K562 (cell line): ENCODE data around the gene HEATR1. TPM values are rescaled to one million over a fixed set of nuclear protein-coding genes. Genes with fewer than 3 reads are reported as not detected.
A peak's percentile ranks its signal among the peaks of the same experiment; 100 is the strongest.

Experiments
- ATAC-seq: fragments of 200-7000 bp; cut with Tn5 transposase; 3 replicates; pipeline ENCODE4 v1.9.1; 2020; ENCODE audit warnings: moderate library complexity
- BruUV-seq: library from RNA; stranded (reverse); fragments of 400-500 nt; replicated peaks from 2 replicates; lab custom pipeline; 2021; lab: Mats Ljungman, UMichigan
- CTCF ChIA-PET: fragments of 300-600 bp; formaldehyde crosslinking; extraction: SDS; loops from one replicate; lab custom pipeline; 2021; ENCODE audit warnings: low intra/inter-chr PET ratio; lab: Yijun Ruan, JAX
- POLR2A ChIA-PET: fragments of 300-600, 350-650 bp; sonication (Branson Sonifier 250); formaldehyde crosslinking; extraction: SDS; loops from one replicate; lab custom pipeline; 2021; ENCODE audit warnings: antibody characterized with exemption, inconsistent platforms; lab: Yijun Ruan, JAX
- DNase-seq, 4 experiments: peaks; one replicate each; pipeline versions ENCODE4 v3.0.0 to v3.0.0-alpha.2; 2011 to 2018; ENCODE audit warnings: low spot score in 3 of 4, mixed read lengths in 3 of 4; ENCODE audit errors: extremely low read depth in 1 of 4
- FAIRE-seq: peaks from 2 replicates; lab custom pipeline; 2011; peaks lifted over from hg19 to GRCh38; lab: Jason Lieb, UNC
- H2AFZ ChIP-seq: 2 replicates; pipeline ENCODE4 v1.6.0; 2011; ENCODE audit warnings: low read depth, low read length, control low read depth, inconsistent platforms
- H3K27ac ChIP-seq: fragments of 200-600 bp; 3 replicates; pipeline ENCODE4 v1.8.0; 2011; ENCODE audit warnings: low read depth, mild to moderate bottlenecking, control low read depth, inconsistent platforms, low read length, moderate library complexity, mixed read lengths; ENCODE audit errors: extremely low read depth
- H3K27me3 ChIP-seq, 2 experiments: fragments of 300-600 bp in 1 of 2; 2 replicates in 1 of 2; 3 replicates in 1 of 2; pipeline versions ENCODE4 v1.6.0 to v1.8.0; 2011; ENCODE audit warnings: inconsistent platforms in 2 of 2, low read length in 2 of 2, mild to moderate bottlenecking in 1 of 2, mixed read lengths in 1 of 2, moderate library complexity in 1 of 2; ENCODE audit not compliant: control insufficient read depth in 2 of 2, insufficient read depth in 2 of 2
- H3K36me3 ChIP-seq: fragments of 300-600 bp; 3 replicates; pipeline ENCODE4 v1.8.0; 2011; ENCODE audit warnings: mild to moderate bottlenecking, low read length, inconsistent platforms; ENCODE audit not compliant: control insufficient read depth, insufficient read depth
- H3K4me1 ChIP-seq, 2 experiments: fragments of 200-600 bp in 1 of 2; replicated peaks in 1 of 2; 2 replicates in 1 of 2; 3 replicates in 1 of 2; pipeline versions ENCODE4 v1.5.1 to v1.8.0; 2011; ENCODE audit warnings: inconsistent platforms in 2 of 2, low read length in 2 of 2, mild to moderate bottlenecking in 1 of 2, mixed read lengths in 1 of 2, moderate library complexity in 1 of 2; ENCODE audit not compliant: control insufficient read depth in 2 of 2, insufficient read depth in 2 of 2
- H3K4me2 ChIP-seq: 2 replicates; pipeline ENCODE4 v1.6.1; 2011; ENCODE audit warnings: low read length, control low read depth, inconsistent platforms, mixed read lengths; ENCODE audit not compliant: insufficient read depth
- H3K4me3 ChIP-seq: fragments of 200-600 bp; sonication (generic), shearing (Covaris generic); 2 replicates; pipeline ENCODE4 v1.5.1; 2016; ENCODE audit warnings: control low read depth, inconsistent platforms
- H3K79me2 ChIP-seq: fragments of 200-600 bp; 3 replicates; pipeline ENCODE4 v1.8.0; 2011; ENCODE audit warnings: low read length, inconsistent platforms; ENCODE audit not compliant: control insufficient read depth, insufficient read depth
- H3K9ac ChIP-seq, 2 experiments: 2 replicates each; pipeline versions ENCODE4 v1.6.0 to v1.6.1; 2011; ENCODE audit warnings: low read depth in 2 of 2, low read length in 2 of 2, control low read depth in 1 of 2, inconsistent platforms in 1 of 2, mild to moderate bottlenecking in 1 of 2, mixed read lengths in 1 of 2; ENCODE audit not compliant: insufficient read depth in 1 of 2
- H3K9me1 ChIP-seq: one replicate; pipeline ENCODE4 v1.6.0; 2011; ENCODE audit warnings: inconsistent platforms, mild to moderate bottlenecking, low read length, moderate library complexity; ENCODE audit not compliant: control insufficient read depth, insufficient read depth
- H3K9me3 ChIP-seq: replicated peaks from 2 replicates; pipeline ENCODE4 v1.5.1; 2011; ENCODE audit warnings: low read depth, low read length, inconsistent platforms; ENCODE audit not compliant: control insufficient read depth, insufficient read depth
- H4K20me1 ChIP-seq: replicated peaks from 2 replicates; pipeline ENCODE4 v1.6.1; 2011; ENCODE audit warnings: low read length, inconsistent platforms, mixed read lengths; ENCODE audit not compliant: control insufficient read depth, insufficient read depth
- BCOR ChIP-seq: fragments of 450-650 bp; IDR thresholded peaks from 2 replicates; pipeline ENCODE4 v1.6.1; 2016
- ELF2 ChIP-seq: fragments of 250-450 bp; sonication (Bioruptor Pico); IDR thresholded peaks from 2 replicates; pipeline ENCODE4 v1.5.0; 2021; ENCODE audit warnings: mild to moderate bottlenecking
- MAFK ChIP-seq: IDR thresholded peaks from 2 replicates; pipeline ENCODE4 v1.6.1; 2011; ENCODE audit warnings: low read length, improper control_type of control experiment
- NCOA4 ChIP-seq: fragments of 450-650 bp; IDR thresholded peaks from 2 replicates; pipeline ENCODE4 v1.6.1; 2018; ENCODE audit warnings: mild to moderate bottlenecking; ENCODE audit not compliant: partially characterized antibody
- NR2F6 ChIP-seq: fragments of 450-650 bp; formaldehyde crosslinking; IDR thresholded peaks from 2 replicates; pipeline ENCODE4 v1.4.0; 2020; ENCODE audit warnings: mild to moderate bottlenecking
- SIX5 ChIP-seq, 2 experiments: IDR thresholded peaks; 2 replicates each; pipeline ENCODE4 v1.6.1; 2011; ENCODE audit warnings: low read length in 2 of 2, borderline replicate concordance in 1 of 2, low read depth in 1 of 2, mild to moderate bottlenecking in 1 of 2, moderate library complexity in 1 of 2; ENCODE audit not compliant: insufficient read depth in 1 of 2
- SMARCA4 ChIP-seq: fragments of 450-650 bp; IDR thresholded peaks from 2 replicates; pipeline ENCODE4 v1.6.1; 2016
- YY1 ChIP-seq, 3 experiments: IDR thresholded peaks; 2 replicates each; pipeline ENCODE4 v1.6.1; 2011; ENCODE audit warnings: low read length in 2 of 3, mild to moderate bottlenecking in 2 of 3, moderate library complexity in 2 of 3, borderline replicate concordance in 1 of 3, control low read depth in 1 of 3, low read depth in 1 of 3; ENCODE audit not compliant: insufficient read depth in 3 of 3, insufficient replicate concordance in 2 of 3, control insufficient read depth in 1 of 3, insufficient read length in 1 of 3; ENCODE audit errors: extremely low read depth in 1 of 3
- WGBS: fragments of 100-300 bp; shearing (Covaris generic); methylation state at CpG from one replicate; pipeline ENCODE4 v1.1.6; 2016; ENCODE audit warnings: low coverage, mixed read lengths; ENCODE audit not compliant: insufficient coverage; ENCODE audit errors: missing lambda C conversion rate; 5-methylcytosine and 5-hydroxymethylcytosine counted together
- in situ Hi-C: fragments of 300-500 bp; cut with MboI; formaldehyde crosslinking; loops from 4 replicates; pipeline ENCODE4 v1.15.0; 2018; ENCODE audit warnings: inconsistent platforms, mixed read lengths
- intact Hi-C: fragments of 100-400 bp; cut with micrococcal nuclease; formaldehyde crosslinking; loops from 2 replicates; pipeline ENCODE4 v1.14.2; 2022
- polyA plus RNA-seq, 8 experiments: library from polyadenylated mRNA; depleted of rRNA in 4 of 8; stranded (reverse) in 5 of 8; unstranded in 3 of 8; fragments of >200 nt; fragmentation: Nextera tagmentation in 2 of 8; fragmentation: Illumina TruSeq in 1 of 8; extraction: Ambion mirVana in 2 of 8; extraction: Trizol in 1 of 8; gene quantifications; 2 replicates each; pipeline versions ENCODE4 v1.2.1 to v1.2.3, GENCODE V29; 2011 to 2014; ENCODE audit warnings: inconsistent platforms in 1 of 8, missing spikeins in 1 of 8
- total RNA-seq, 7 experiments: library from RNA; depleted of rRNA in 6 of 7; stranded (reverse); fragments of >200 nt in 6 of 7; fragmentation: Illumina TruSeq in 2 of 7; extraction: Trizol in 2 of 7; gene quantifications; 2 replicates each; pipeline versions ENCODE4 v1.2.1 to v1.2.3, GENCODE V29; 2011 to 2021; ENCODE audit warnings: low replicate concordance in 1 of 7
- TF ChIP-seq, protein P1 (sequence below), 2 experiments: IDR thresholded peaks; 2 replicates each; pipeline ENCODE4 v1.6.1; 2012; ENCODE audit warnings: improper control_type of control experiment in 2 of 2, low read depth in 2 of 2, low read length in 2 of 2, borderline replicate concordance in 1 of 2
- TF ChIP-seq, protein P2 (sequence below): fragments of 250-450 bp; sonication (Bioruptor Pico); IDR thresholded peaks from 2 replicates; pipeline ENCODE4 v1.5.1; 2021; ENCODE audit warnings: mild to moderate bottlenecking
- TF ChIP-seq, protein P3 (sequence below): fragments of 200-800 bp; sonication (Bioruptor generic); IDR thresholded peaks from 2 replicates; pipeline ENCODE4 v1.6.1; 2017; ENCODE audit warnings: missing genetic modification characterization, missing compliant biosample characterization
- TF ChIP-seq, protein P4 (sequence below), 2 experiments: fragments of 450-650 bp; conservative IDR thresholded peaks; 2 replicates each; pipeline ENCODE4 v1.6.1; 2017; ENCODE audit warnings: mild to moderate bottlenecking in 2 of 2, moderate library complexity in 2 of 2
- TF ChIP-seq, protein P5 (sequence below): sonication (generic); formaldehyde crosslinking; IDR thresholded peaks from 2 replicates; pipeline ENCODE4 v1.8.1; 2023; ENCODE audit warnings: mild to moderate bottlenecking, missing genetic modification reagents

HEATR1 gene
- total and polyA plus RNA-seq, 9 of the 15 experiments (the other 6 are each of a cell fraction or from before 2014, with no cell fraction given) = 28.3 to 108 (median 50.9) TPM

DNA sequence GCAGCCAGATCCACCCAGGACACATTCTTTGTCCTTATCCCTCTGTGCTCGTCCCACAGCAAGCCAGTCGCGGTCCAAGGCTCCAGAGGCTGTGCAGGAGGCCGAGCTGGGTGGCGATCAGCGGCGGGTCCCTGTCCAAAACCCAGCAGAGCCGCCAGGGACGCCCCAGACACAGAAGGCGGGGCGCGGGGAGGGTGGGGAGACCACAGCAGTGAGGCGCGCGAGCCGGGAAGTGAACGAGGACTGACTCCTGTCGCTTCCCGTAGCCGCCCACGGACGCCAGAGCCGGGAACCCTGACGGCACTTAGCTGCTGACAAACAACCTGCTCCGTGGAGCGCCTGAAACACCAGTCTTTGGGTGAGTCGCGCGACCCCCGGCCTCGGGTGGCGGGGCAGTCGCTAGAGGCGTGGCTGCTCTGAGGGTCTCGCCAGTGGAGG is 80.6 kb downstream of the HEATR1 start, which contains the start of gene LGALS8:
Gene LGALS8, plus strand, starts transcription at position 279 of the 438 bp plus-strand sequence. CDS start 2,089 bp downstream, outside the sequence.
- H3K9me1 ChIP-seq = no peaks in the 10 kb centered on the region
- H3K79me2 ChIP-seq = peaks cover 22% of the 10 kb centered on the region
- BruUV-seq = no TSS peak
- H3K4me1 ChIP-seq = peaks cover 6 to 13% of the 10 kb centered on the region in 2 experiments; a peak in 4 of 5 replicates
- peak within 1 kb of the TSS; percentile 79 for H3K27ac ChIP-seq
- no peaks in the 10 kb centered on the region for H3K27me3 ChIP-seq
- peak within 1 kb of the TSS; percentile 91 for H3K4me3 ChIP-seq
- peak within 1 kb of the TSS; percentile 95 for H3K4me2 ChIP-seq
- in situ Hi-C loops (no loop called here), intact Hi-C loops (no loop called here)
- under 1% methylated on average over 30 of the region's 35 CpGs for WGBS
- FAIRE-seq (no peak), ATAC-seq (peak; percentile 91), DNase-seq (peak; percentile 90 to 97 (median 94))
- ChIA-PET CTCF (no interaction called here), POLR2A (interaction anchor here (0.6 to 1.1 kb wide), 7 partner anchors 12 to 423 kb away, joined by 3 to 4 read pairs (median 3); no protein-coding TSS in a partner anchor)
- peak within 1 kb of the TSS; percentile 97 for H2AFZ ChIP-seq
- H3K9ac ChIP-seq = peak within 1 kb of the TSS; percentile 85 to 96
- peaks cover 18% of the 10 kb centered on the region for H3K36me3 ChIP-seq
- H3K9me3 ChIP-seq = no peaks in the 10 kb centered on the region
- H4K20me1 ChIP-seq = no peaks in the 10 kb centered on the region
- TF ChIP-seq ELF2 = no peak
- no peak for TF ChIP-seq BCOR
- peak in 1 of 3 experiments; percentile 10 for TF ChIP-seq YY1 (IDR thresholded peaks at IDR 0.05; ENCODE audit: borderline replicate concordance in 1 of 3, control insufficient read depth in 1 of 3, extremely low read depth in 1 of 3, insufficient read depth in 3 of 3, insufficient read length in 1 of 3, insufficient replicate concordance in 2 of 3, low read depth in 1 of 3, low read length in 2 of 3)
- TF ChIP-seq SMARCA4 = no peak
- TF ChIP-seq NCOA4 = no peak
- TF ChIP-seq NR2F6 (CRISPR knock-in tag) = no peak
- TF ChIP-seq, protein P1, sequence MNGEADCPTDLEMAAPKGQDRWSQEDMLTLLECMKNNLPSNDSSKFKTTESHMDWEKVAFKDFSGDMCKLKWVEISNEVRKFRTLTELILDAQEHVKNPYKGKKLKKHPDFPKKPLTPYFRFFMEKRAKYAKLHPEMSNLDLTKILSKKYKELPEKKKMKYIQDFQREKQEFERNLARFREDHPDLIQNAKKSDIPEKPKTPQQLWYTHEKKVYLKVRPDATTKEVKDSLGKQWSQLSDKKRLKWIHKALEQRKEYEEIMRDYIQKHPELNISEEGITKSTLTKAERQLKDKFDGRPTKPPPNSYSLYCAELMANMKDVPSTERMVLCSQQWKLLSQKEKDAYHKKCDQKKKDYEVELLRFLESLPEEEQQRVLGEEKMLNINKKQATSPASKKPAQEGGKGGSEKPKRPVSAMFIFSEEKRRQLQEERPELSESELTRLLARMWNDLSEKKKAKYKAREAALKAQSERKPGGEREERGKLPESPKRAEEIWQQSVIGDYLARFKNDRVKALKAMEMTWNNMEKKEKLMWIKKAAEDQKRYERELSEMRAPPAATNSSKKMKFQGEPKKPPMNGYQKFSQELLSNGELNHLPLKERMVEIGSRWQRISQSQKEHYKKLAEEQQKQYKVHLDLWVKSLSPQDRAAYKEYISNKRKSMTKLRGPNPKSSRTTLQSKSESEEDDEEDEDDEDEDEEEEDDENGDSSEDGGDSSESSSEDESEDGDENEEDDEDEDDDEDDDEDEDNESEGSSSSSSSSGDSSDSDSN (IDR thresholded peaks at IDR 0.05; ENCODE audit: borderline replicate concordance in 1 of 2, low read depth in 2 of 2, low read length in 2 of 2) = peak in 1 of 2 experiments; percentile 80; a peak in 1 of 4 replicates
- TF ChIP-seq, protein P2, sequence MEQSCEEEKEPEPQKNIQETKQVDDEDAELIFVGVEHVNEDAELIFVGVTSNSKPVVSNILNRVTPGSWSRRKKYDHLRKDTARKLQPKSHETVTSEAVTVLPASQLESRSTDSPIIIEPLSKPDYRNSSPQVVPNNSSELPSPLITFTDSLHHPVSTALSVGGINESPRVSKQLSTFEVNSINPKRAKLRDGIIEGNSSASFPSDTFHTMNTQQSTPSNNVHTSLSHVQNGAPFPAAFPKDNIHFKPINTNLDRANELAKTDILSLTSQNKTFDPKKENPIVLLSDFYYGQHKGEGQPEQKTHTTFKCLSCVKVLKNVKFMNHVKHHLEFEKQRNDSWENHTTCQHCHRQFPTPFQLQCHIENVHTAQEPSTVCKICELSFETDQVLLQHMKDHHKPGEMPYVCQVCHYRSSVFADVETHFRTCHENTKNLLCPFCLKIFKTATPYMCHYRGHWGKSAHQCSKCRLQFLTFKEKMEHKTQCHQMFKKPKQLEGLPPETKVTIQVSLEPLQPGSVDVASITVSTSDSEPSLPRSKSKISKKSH (CRISPR knock-in tag) = no peak
- TF ChIP-seq SIX5 (IDR thresholded peaks at IDR 0.05; ENCODE audit: borderline replicate concordance in 1 of 2, insufficient read depth in 1 of 2, low read depth in 1 of 2, low read length in 2 of 2) = no peak
- TF ChIP-seq, protein P3, sequence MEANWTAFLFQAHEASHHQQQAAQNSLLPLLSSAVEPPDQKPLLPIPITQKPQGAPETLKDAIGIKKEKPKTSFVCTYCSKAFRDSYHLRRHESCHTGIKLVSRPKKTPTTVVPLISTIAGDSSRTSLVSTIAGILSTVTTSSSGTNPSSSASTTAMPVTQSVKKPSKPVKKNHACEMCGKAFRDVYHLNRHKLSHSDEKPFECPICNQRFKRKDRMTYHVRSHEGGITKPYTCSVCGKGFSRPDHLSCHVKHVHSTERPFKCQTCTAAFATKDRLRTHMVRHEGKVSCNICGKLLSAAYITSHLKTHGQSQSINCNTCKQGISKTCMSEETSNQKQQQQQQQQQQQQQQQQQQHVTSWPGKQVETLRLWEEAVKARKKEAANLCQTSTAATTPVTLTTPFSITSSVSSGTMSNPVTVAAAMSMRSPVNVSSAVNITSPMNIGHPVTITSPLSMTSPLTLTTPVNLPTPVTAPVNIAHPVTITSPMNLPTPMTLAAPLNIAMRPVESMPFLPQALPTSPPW = peak; percentile 93
- TF ChIP-seq MAFK = no peak
- TF ChIP-seq, protein P4, sequence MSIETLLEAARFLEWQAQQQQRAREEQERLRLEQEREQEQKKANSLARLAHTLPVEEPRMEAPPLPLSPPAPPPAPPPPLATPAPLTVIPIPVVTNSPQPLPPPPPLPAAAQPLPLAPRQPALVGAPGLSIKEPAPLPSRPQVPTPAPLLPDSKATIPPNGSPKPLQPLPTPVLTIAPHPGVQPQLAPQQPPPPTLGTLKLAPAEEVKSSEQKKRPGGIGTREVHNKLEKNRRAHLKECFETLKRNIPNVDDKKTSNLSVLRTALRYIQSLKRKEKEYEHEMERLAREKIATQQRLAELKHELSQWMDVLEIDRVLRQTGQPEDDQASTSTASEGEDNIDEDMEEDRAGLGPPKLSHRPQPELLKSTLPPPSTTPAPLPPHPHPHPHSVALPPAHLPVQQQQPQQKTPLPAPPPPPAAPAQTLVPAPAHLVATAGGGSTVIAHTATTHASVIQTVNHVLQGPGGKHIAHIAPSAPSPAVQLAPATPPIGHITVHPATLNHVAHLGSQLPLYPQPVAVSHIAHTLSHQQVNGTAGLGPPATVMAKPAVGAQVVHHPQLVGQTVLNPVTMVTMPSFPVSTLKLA (conservative IDR thresholded peaks at IDR 0.05) = peak in 1 of 2 experiments; percentile 26; a peak in 2 of 4 replicates
- TF ChIP-seq, protein P5, sequence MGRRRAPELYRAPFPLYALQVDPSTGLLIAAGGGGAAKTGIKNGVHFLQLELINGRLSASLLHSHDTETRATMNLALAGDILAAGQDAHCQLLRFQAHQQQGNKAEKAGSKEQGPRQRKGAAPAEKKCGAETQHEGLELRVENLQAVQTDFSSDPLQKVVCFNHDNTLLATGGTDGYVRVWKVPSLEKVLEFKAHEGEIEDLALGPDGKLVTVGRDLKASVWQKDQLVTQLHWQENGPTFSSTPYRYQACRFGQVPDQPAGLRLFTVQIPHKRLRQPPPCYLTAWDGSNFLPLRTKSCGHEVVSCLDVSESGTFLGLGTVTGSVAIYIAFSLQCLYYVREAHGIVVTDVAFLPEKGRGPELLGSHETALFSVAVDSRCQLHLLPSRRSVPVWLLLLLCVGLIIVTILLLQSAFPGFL = no peak
